Tibial nerve (tissue), 3 donors: ENCODE data around the gene CASS4.

ENCODE experiments used
- CTCF ChIP-seq, 5 experiments: fragments of 200-600 bp in 3 of 5; fragments of 450-650 bp in 2 of 5; sonication (generic) in 3 of 5; IDR thresholded peaks; one replicate each; pipeline ENCODE4 v1.5.1; 2016 to 2019; ENCODE audit warnings: antibody characterized with exemption in 5 of 5, mild to moderate bottlenecking in 3 of 5, moderate library complexity in 2 of 5
- POLR2A ChIP-seq, 2 donors: fragments of 450-650 bp; IDR thresholded peaks; one replicate each; pipeline ENCODE4 v1.6.1; 2017; ENCODE audit warnings: antibody characterized with exemption in 2 of 2, mild to moderate bottlenecking in 2 of 2, moderate library complexity in 2 of 2

GRCh38 chr20:56368351-56369134 lies 43.5 kb upstream of the CASS4 start:
- peak in 1 of 2 donors; percentile 18 for TF ChIP-seq POLR2A (IDR thresholded peaks at IDR 0.05)
- TF ChIP-seq CTCF (IDR thresholded peaks at IDR 0.05): no peak
